HEK293T (cell line): ENCODE results near the gene KIAA0513.

Source experiments
- LEF1 ChIP-seq: fragments of 450-650 bp; IDR thresholded peaks from 2 replicates; pipeline ENCODE4 v1.6.1; 2017; ENCODE audit warnings: mild to moderate bottlenecking, borderline replicate concordance
- SUZ12 ChIP-seq: fragments of 450-650 bp; IDR thresholded peaks from 2 replicates; pipeline ENCODE4 v1.6.1; 2016; ENCODE audit warnings: mild to moderate bottlenecking

DNA sequence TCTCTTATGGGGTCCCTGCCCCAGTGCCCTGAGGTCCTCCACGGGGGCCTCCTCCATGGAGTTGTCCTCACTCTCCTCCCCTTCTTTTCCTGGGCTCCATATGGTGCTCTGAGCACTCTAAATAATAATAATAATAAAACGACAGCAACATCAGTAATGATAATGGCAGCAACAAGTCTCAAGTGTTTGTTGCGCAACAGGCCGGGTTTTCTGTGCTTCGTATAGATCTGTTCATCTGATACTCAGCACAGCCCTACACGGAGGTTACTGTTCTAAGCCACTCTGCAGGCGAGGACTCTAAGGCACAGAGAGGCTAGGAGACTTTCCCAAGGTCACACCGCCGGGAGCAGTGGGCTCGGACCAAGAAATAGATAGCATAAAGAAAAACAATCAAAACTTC, 71.0 kb downstream of the KIAA0513 start:
- no peak for TF ChIP-seq SUZ12
- no peak for TF ChIP-seq LEF1
